ENCODE data around the gene RAD51AP2. TPM values are rescaled to one million over a fixed set of nuclear protein-coding genes. Genes with fewer than 3 reads are reported as not detected.

RAD51AP2 gene
- total RNA-seq, 2 experiments from 2014 or later = not detected

- H3K36me3 Mint-ChIP-seq = no peaks in the 10 kb centered on the region
- no peaks in the 10 kb centered on the region for H3K27me3 Mint-ChIP-seq
- ATAC-seq (no peak), DNase-seq (no peak)
- CTCF ChIA-PET = no interaction called here
- H3K9me3 Mint-ChIP-seq (ENCODE audit: low read depth) = peaks cover 17% of the 10 kb centered on the region
- no peaks in the 10 kb centered on the region for H3K4me1 Mint-ChIP-seq
- H3K4me3 Mint-ChIP-seq = no peak overlapping the region
- H3K27ac Mint-ChIP-seq = no peak overlapping the region
These were observed 46.3 kb downstream of the RAD51AP2 start for GRCh38 chr2:17471979-17472378.

DNA sequence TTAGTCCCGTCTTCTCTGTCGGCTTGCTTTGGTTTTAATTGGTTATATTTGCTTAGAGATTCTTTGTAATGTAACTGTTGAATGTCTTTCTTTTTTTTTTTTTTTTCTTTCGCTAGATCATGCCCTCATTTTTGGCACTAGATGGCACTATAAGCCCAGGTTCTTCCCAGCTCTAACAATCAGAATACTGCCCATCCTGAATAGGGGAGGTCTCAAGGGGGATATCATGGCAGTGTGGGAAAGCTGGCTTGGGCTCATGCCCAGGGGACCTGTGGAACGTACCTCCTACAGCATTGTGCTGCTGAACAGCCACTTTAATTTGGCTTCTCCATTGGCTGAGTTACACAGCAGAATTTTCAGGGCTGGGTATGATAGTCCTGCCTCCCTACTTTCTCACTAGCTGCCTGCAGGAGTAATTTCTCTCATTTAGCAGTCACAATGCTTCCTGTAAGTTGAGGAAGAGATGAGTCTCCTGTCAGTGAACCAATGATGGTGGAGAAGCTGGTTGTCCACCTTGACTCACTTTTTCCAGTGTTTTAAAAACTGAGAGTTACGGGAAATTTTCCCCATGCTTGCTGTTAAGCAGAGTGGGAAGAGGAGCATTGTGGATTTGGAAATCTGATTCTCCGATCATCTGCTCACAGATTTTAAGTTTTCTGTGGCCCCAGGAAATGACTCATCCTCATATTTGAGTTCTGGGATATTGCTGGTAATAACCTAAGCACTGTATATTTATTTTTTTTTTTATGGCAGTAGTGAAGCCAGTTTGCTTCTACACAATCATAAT lies 47.2 kb downstream of the RAD51AP2 start:
- CTCF ChIA-PET = interaction anchor here (0.7 kb wide), 1 partner anchor 121 kb away, joined by 3 read pairs; no protein-coding TSS in a partner anchor
- peaks cover 17% of the 10 kb centered on the region for H3K9me3 Mint-ChIP-seq (ENCODE audit: low read depth)
- ATAC-seq = no peak
- no peak for DNase-seq
- no peaks in the 10 kb centered on the region for H3K4me1 Mint-ChIP-seq
- no peak overlapping the region for H3K27ac Mint-ChIP-seq
- no peak overlapping the region for H3K4me3 Mint-ChIP-seq
- no peaks in the 10 kb centered on the region for H3K27me3 Mint-ChIP-seq
- no peaks in the 10 kb centered on the region for H3K36me3 Mint-ChIP-seq

- CTCF ChIA-PET = no interaction called here
- Mint-ChIP-seq H3K9me3 (ENCODE audit: low read depth) (peaks cover 2% of the 10 kb centered on the region), H3K27ac (no peak overlapping the region), H3K4me1 (no peaks in the 10 kb centered on the region), H3K4me3 (no peak overlapping the region), H3K36me3 (no peaks in the 10 kb centered on the region), H3K27me3 (no peaks in the 10 kb centered on the region)
- DNase-seq (no peak), ATAC-seq (no peak)
These were observed 57.2 kb downstream of the RAD51AP2 start for GRCh38 chr2:17461087-17461475.

Other genes with a start within 250 kb of the RAD51AP2 start
- not detected for gene VSNL1, start 22.3 kb upstream of the RAD51AP2 start, total RNA-seq
- gene SMC6, start 235.4 kb upstream of the RAD51AP2 start, total RNA-seq = 10 to 100 TPM; 32.1 to 35.1 TPM
- gene GEN1, start 235.7 kb upstream of the RAD51AP2 start, total RNA-seq = 10 to 100 TPM; 40.0 to 48.7 TPM

Data from activated CD8-positive, alpha-beta memory T cell treated with anti-CD3 and anti-CD28 coated beads, Interleukin-2, amount 10 ng/mL, durations not matched to agents 7 days and 5 days (primary cell).